HepG2 (cell line): Measurements from ENCODE around the gene KCNQ1OT1. TPM values are rescaled to one million over a fixed set of nuclear protein-coding genes. Genes with fewer than 3 reads are reported as not detected.

Experiments
- ATAC-seq: fragments of 200-7000 bp; cut with Tn5 transposase; 3 replicates; pipeline ENCODE4 v1.9.1; 2020; ENCODE audit warnings: mild to moderate bottlenecking, moderate library complexity
- BruUV-seq: library from RNA; stranded (reverse); fragments of 400-500 nt; replicated peaks from 2 replicates; lab custom pipeline; 2021; lab: Mats Ljungman, UMichigan
- CTCF ChIA-PET: fragments of 300-600 bp; formaldehyde crosslinking; extraction: SDS; loops from one replicate; lab custom pipeline; 2021; ENCODE audit warnings: low total read pairs, inconsistent platforms, low intra/inter-chr PET ratio; lab: Yijun Ruan, JAX
- POLR2A ChIA-PET: fragments of 350-600 bp; sonication (Branson Sonifier 250); formaldehyde crosslinking; loops from one replicate; lab custom pipeline; 2020; ENCODE audit warnings: antibody characterized with exemption, inconsistent platforms; lab: Yijun Ruan, JAX
- DNase-seq: peaks from one replicate; pipeline ENCODE4 v3.0.0-alpha.2; 2015; ENCODE audit warnings: low spot score
- FAIRE-seq: peaks from 3 replicates; lab custom pipeline; 2011; peaks lifted over from hg19 to GRCh38; lab: Jason Lieb, UNC
- H2AFZ ChIP-seq: one replicate; pipeline ENCODE4 v1.6.1; 2011; ENCODE audit warnings: low read length, inconsistent platforms
- H3K27ac ChIP-seq: fragments of 300-600 bp; 3 replicates; pipeline ENCODE4 v1.8.0; 2011; ENCODE audit warnings: mixed run types, mild to moderate bottlenecking, mixed read lengths, low read length, inconsistent platforms; ENCODE audit not compliant: insufficient read depth; ENCODE audit errors: extremely low read length
- H3K27me3 ChIP-seq, 2 experiments: fragments of 200-600 bp in 1 of 2; 2 replicates in 1 of 2; 3 replicates in 1 of 2; pipeline versions ENCODE4 v1.6.0 to v1.8.0; 2011; ENCODE audit warnings: low read length in 2 of 2, mild to moderate bottlenecking in 2 of 2, moderate library complexity in 2 of 2, inconsistent platforms in 1 of 2; ENCODE audit not compliant: insufficient read depth in 2 of 2, control insufficient read depth in 1 of 2
- H3K36me3 ChIP-seq, 2 experiments: fragments of 200-600 bp in 1 of 2; replicated peaks in 1 of 2; 2 replicates in 1 of 2; 3 replicates in 1 of 2; pipeline versions ENCODE4 v1.5.1 to v1.8.0; 2011; ENCODE audit warnings: low read length in 2 of 2, inconsistent platforms in 1 of 2; ENCODE audit not compliant: insufficient read depth in 2 of 2, control insufficient read depth in 1 of 2
- H3K4me1 ChIP-seq: 2 replicates; pipeline ENCODE4 v1.5.1; 2012; ENCODE audit warnings: low read length, inconsistent platforms; ENCODE audit not compliant: insufficient read depth
- H3K4me2 ChIP-seq: 2 replicates; pipeline ENCODE4 v1.6.0; 2011; ENCODE audit warnings: low read depth, low read length, inconsistent platforms
- H3K4me3 ChIP-seq, 3 experiments: fragments of 200-600 bp in 1 of 3; sonication (generic), shearing (Covaris generic) in 1 of 3; replicated peaks in 1 of 3; 2 replicates each; pipeline ENCODE4 v1.5.1; 2011 to 2016; ENCODE audit warnings: low read length in 3 of 3, inconsistent platforms in 2 of 3, low read depth in 2 of 3, mild to moderate bottlenecking in 2 of 3, control low read depth in 1 of 3, mixed read lengths in 1 of 3; ENCODE audit not compliant: insufficient read depth in 1 of 3
- H3K79me2 ChIP-seq: one replicate; pipeline ENCODE4 v1.6.1; 2011; ENCODE audit warnings: low read length, inconsistent platforms; ENCODE audit not compliant: insufficient read depth
- H3K9ac ChIP-seq: 2 replicates; pipeline ENCODE4 v1.6.0; 2011; ENCODE audit warnings: mild to moderate bottlenecking, low read depth, low read length, inconsistent platforms; ENCODE audit not compliant: insufficient read depth
- H3K9me3 ChIP-seq: 2 replicates; pipeline ENCODE4 v1.5.1; 2012; ENCODE audit warnings: mild to moderate bottlenecking, low read length
- H4K20me1 ChIP-seq: 2 replicates; pipeline ENCODE4 v1.6.0; 2011; ENCODE audit warnings: inconsistent platforms, mild to moderate bottlenecking, low read length, moderate library complexity; ENCODE audit not compliant: insufficient read depth
- BRD4 ChIP-seq: sonication (generic); formaldehyde crosslinking; IDR thresholded peaks from 2 replicates; pipeline ENCODE4 v1.4.0; 2020; ENCODE audit warnings: missing genetic modification reagents
- HOXA5 ChIP-seq: sonication (generic); formaldehyde crosslinking; IDR thresholded peaks from 2 replicates; pipeline ENCODE4 v1.4.0; 2020; ENCODE audit warnings: missing genetic modification reagents
- KLF12 ChIP-seq: sonication (generic); formaldehyde crosslinking; IDR thresholded peaks from 2 replicates; pipeline ENCODE4 v1.4.0; 2020; ENCODE audit warnings: missing genetic modification reagents, borderline replicate concordance
- MAZ ChIP-seq, 2 experiments: sonication (generic) in 1 of 2; formaldehyde crosslinking in 1 of 2; IDR thresholded peaks; 2 replicates each; pipeline versions ENCODE4 v1.5.0 to v1.6.1; 2012 to 2020; ENCODE audit warnings: low read depth in 2 of 2, mild to moderate bottlenecking in 2 of 2, borderline replicate concordance in 1 of 2, improper control_type of control experiment in 1 of 2, low read length in 1 of 2, missing genetic modification reagents in 1 of 2, moderate library complexity in 1 of 2
- MIER2 ChIP-seq: IDR thresholded peaks from 2 replicates; pipeline ENCODE4 v1.6.1; 2016; ENCODE audit warnings: missing biosample characterization, missing genetic modification reagents
- SMARCC2 ChIP-seq: fragments of 450-650 bp; IDR thresholded peaks from 2 replicates; pipeline ENCODE4 v1.6.1; 2017; ENCODE audit warnings: antibody characterized with exemption, mild to moderate bottlenecking
- SOX5 ChIP-seq: IDR thresholded peaks from 2 replicates; pipeline ENCODE4 v1.6.1; 2016; ENCODE audit warnings: borderline replicate concordance
- TMF1 ChIP-seq: sonication (generic); formaldehyde crosslinking; IDR thresholded peaks from 2 replicates; pipeline ENCODE4 v1.8.1; 2022; ENCODE audit warnings: low read depth, missing genetic modification reagents
- ZFP1 ChIP-seq: IDR thresholded peaks from 2 replicates; pipeline ENCODE4 v1.6.1; 2016
- ZNF317 ChIP-seq: sonication (generic); formaldehyde crosslinking; IDR thresholded peaks from 2 replicates; pipeline ENCODE4 v1.5.0; 2020; ENCODE audit warnings: mild to moderate bottlenecking, missing genetic modification reagents
- ZNF737 ChIP-seq: sonication (generic); formaldehyde crosslinking; IDR thresholded peaks from 2 replicates; pipeline ENCODE4 v1.5.0; 2020; ENCODE audit warnings: missing genetic modification reagents, mild to moderate bottlenecking, borderline replicate concordance
- WGBS: methylation state at CpG from one replicate; pipeline ENCODE4 v1.1.6; 2017; ENCODE audit warnings: low lambda C conversion rate; 5-methylcytosine and 5-hydroxymethylcytosine counted together
- in situ Hi-C: cut with HindIII; loops from 2 replicates; pipeline ENCODE4 v1.10.0; 2017; ENCODE audit warnings: low pct_unique_long_range_greater_than_20kb; ENCODE audit not compliant: extremely low pct_ligation_motif_present
- intact Hi-C: fragments of 100-400 bp; cut with micrococcal nuclease; formaldehyde crosslinking; loops from one replicate; pipeline ENCODE4 v1.10.0; 2022; ENCODE audit not compliant: unreplicated experiment
- polyA plus RNA-seq, 8 experiments: library from polyadenylated mRNA; depleted of rRNA in 3 of 8; stranded (reverse) in 7 of 8; unstranded in 1 of 8; fragments of >200 nt; fragmentation: Illumina TruSeq in 4 of 8; extraction: Trizol in 4 of 8; gene quantifications; 2 replicates each; pipeline versions ENCODE4 v1.2.1 to v1.2.3, GENCODE V29; 2011 to 2016; ENCODE audit warnings: low read depth in 4 of 8, missing spikeins in 1 of 8, mixed read lengths in 1 of 8; ENCODE audit not compliant: insufficient read depth in 1 of 8
- total RNA-seq, 5 experiments: library from RNA; depleted of rRNA; stranded (reverse); fragments of >200 nt; fragmentation: Illumina TruSeq; extraction: Trizol; gene quantifications; 2 replicates each; pipeline ENCODE4 v1.2.3, GENCODE V29; 2016; ENCODE audit warnings: low read depth in 1 of 5
- TF ChIP-seq, protein P1 (sequence below): sonication (generic); formaldehyde crosslinking; IDR thresholded peaks from 2 replicates; pipeline ENCODE4 v1.4.0; 2020; ENCODE audit warnings: missing genetic modification reagents, low read depth, mild to moderate bottlenecking, borderline replicate concordance
- TF ChIP-seq, protein P2 (sequence below): IDR thresholded peaks from 2 replicates; pipeline ENCODE4 v1.6.1; 2016; ENCODE audit warnings: missing genetic modification reagents, missing compliant biosample characterization
- TF ChIP-seq, protein P3 (sequence below): sonication (generic); formaldehyde crosslinking; IDR thresholded peaks from 2 replicates; pipeline ENCODE4 v1.4.0; 2020; ENCODE audit warnings: low read depth, mild to moderate bottlenecking, missing genetic modification reagents
- TF ChIP-seq, protein P4 (sequence below): sonication (generic); formaldehyde crosslinking; IDR thresholded peaks from 2 replicates; pipeline ENCODE4 v1.5.0; 2020; ENCODE audit warnings: mild to moderate bottlenecking, missing genetic modification reagents

The KCNQ1OT1 gene
- total and polyA plus RNA-seq, 2 of the 13 experiments (the other 11 are each of a cell fraction or from before 2014, with no cell fraction given): 1.3 to 18.9 TPM

DNA sequence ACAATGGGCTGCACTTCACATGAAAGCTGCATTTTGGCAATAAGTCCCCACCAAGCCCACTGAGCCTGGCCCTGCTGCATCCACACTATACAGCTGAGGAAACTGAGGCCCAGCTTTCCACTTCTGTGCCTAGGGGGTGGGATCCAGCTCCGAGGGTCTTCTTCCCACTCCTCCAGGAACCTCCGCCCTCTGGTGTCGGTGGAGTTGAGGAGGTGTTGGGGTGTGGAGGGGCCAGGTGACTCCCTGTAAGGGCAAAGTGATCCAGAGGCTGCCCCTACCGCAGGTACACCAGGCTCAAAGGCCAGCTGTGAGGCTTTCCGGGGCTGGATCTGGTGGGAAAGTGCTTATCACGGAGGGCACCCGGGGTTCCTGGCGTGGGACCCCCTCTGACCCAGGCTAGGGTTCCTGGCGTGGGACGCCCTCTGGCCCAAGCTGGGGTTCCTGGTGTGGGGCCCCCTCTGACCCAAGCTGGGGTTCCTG is 130.0 kb downstream of the KCNQ1OT1 start:
- FAIRE-seq (no peak), ATAC-seq (no peak), DNase-seq (no peak)
- Histone ChIP-seq H3K27me3 (peaks cover 10 to 29% of the 10 kb centered on the region in 2 experiments), H4K20me1 (no peaks in the 10 kb centered on the region), H3K4me1 (peaks cover 39% of the 10 kb centered on the region), H3K79me2 (no peaks in the 10 kb centered on the region), H3K9ac (no peak overlapping the region), H3K36me3 (no peaks in the 10 kb centered on the region), H3K9me3 (no peaks in the 10 kb centered on the region), H3K4me3 (no peak overlapping the region), H2AFZ (no peak overlapping the region), H3K4me2 (no peak overlapping the region)
- BruUV-seq: no TSS peak
- in situ Hi-C loops (no loop called here), intact Hi-C loops (no loop called here)
- CTCF ChIA-PET: no interaction called here
- 81% methylated on average over 3 of the region's 10 CpGs for WGBS
- POLR2A ChIA-PET: no interaction called here
- TF ChIP-seq ZNF317 (CRISPR knock-in tag) (no peak), SMARCC2 (no peak), KLF12 (no peak), BRD4 (CRISPR knock-in tag) (no peak), ZFP1 (CRISPR knock-in tag) (no peak), SOX5 (CRISPR knock-in tag) (no peak), MIER2 (CRISPR knock-in tag) (no peak), HOXA5 (CRISPR knock-in tag) (no peak), MAZ (IDR thresholded peaks at IDR 0.05; ENCODE audit: borderline replicate concordance, low read depth, low read length) (no peak), MAZ (CRISPR knock-in tag; IDR thresholded peaks at IDR 0.05; ENCODE audit: low read depth) (no peak), ZNF737 (CRISPR knock-in tag) (no peak), TMF1 (CRISPR knock-in tag) (no peak)
- TF ChIP-seq, protein P1, sequence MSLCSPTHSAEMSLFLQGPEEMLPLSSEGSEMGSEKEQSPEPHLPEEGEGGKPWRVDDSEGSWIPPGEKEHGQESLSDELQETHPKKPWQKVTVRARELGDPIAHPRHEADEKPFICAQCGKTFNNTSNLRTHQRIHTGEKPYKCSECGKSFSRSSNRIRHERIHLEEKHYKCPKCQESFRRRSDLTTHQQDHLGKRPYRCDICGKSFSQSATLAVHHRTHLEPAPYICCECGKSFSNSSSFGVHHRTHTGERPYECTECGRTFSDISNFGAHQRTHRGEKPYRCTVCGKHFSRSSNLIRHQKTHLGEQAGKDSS (CRISPR knock-in tag): no peak
- TF ChIP-seq, protein P2, sequence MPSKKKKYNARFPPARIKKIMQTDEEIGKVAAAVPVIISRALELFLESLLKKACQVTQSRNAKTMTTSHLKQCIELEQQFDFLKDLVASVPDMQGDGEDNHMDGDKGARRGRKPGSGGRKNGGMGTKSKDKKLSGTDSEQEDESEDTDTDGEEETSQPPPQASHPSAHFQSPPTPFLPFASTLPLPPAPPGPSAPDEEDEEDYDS (CRISPR knock-in tag): no peak
- TF ChIP-seq, protein P3, sequence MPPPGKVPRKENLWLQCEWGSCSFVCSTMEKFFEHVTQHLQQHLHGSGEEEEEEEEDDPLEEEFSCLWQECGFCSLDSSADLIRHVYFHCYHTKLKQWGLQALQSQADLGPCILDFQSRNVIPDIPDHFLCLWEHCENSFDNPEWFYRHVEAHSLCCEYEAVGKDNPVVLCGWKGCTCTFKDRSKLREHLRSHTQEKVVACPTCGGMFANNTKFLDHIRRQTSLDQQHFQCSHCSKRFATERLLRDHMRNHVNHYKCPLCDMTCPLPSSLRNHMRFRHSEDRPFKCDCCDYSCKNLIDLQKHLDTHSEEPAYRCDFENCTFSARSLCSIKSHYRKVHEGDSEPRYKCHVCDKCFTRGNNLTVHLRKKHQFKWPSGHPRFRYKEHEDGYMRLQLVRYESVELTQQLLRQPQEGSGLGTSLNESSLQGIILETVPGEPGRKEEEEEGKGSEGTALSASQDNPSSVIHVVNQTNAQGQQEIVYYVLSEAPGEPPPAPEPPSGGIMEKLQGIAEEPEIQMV (CRISPR knock-in tag): no peak
- TF ChIP-seq, protein P4, sequence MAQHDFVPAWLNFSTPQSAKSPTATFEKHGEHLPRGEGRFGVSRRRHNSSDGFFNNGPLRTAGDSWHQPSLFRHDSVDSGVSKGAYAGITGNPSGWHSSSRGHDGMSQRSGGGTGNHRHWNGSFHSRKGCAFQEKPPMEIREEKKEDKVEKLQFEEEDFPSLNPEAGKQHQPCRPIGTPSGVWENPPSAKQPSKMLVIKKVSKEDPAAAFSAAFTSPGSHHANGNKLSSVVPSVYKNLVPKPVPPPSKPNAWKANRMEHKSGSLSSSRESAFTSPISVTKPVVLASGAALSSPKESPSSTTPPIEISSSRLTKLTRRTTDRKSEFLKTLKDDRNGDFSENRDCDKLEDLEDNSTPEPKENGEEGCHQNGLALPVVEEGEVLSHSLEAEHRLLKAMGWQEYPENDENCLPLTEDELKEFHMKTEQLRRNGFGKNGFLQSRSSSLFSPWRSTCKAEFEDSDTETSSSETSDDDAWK: no peak
- TF ChIP-seq, all 625 proteins: peak for 0
- H3K27ac ChIP-seq: no peak overlapping the region
